Activated naive CD4-positive, alpha-beta T cell treated with anti-CD3 and anti-CD28 coated beads for 36 hours (primary cell): Measurements from ENCODE around the gene KCTD16. TPM values are rescaled to one million over a fixed set of nuclear protein-coding genes. Genes with fewer than 3 reads are reported as not detected.

Experiments
- CTCF ChIA-PET: fragments of 350-600 bp; sonication (Branson Sonifier 250); formaldehyde crosslinking; loops from one replicate; lab custom pipeline; 2021; ENCODE audit warnings: antibody characterized with exemption; lab: Charles Lee
- DNase-seq: peaks from one replicate; pipeline ENCODE4 v3.0.0-alpha.2; 2020
- H3K27ac Mint-ChIP-seq: one replicate; pipeline ENCODE4 v1.8.0; 2021; ENCODE audit warnings: mild to moderate bottlenecking, mixed read lengths
- H3K27me3 Mint-ChIP-seq: one replicate; pipeline ENCODE4 v1.8.0; 2021; ENCODE audit warnings: low read depth, mixed read lengths
- H3K36me3 Mint-ChIP-seq: one replicate; pipeline ENCODE4 v1.8.0; 2021; ENCODE audit warnings: low read depth, mixed read lengths
- H3K4me1 Mint-ChIP-seq: one replicate; pipeline ENCODE4 v1.8.0; 2021; ENCODE audit warnings: low read depth, mixed read lengths
- H3K4me3 Mint-ChIP-seq: one replicate; pipeline ENCODE4 v1.8.0; 2021; ENCODE audit warnings: mild to moderate bottlenecking, moderate library complexity, mixed read lengths
- H3K9me3 Mint-ChIP-seq: one replicate; pipeline ENCODE4 v1.8.0; 2021; ENCODE audit warnings: mixed read lengths
- intact Hi-C: fragments of 100-400 bp; cut with micrococcal nuclease; formaldehyde crosslinking; loops from one replicate; pipeline ENCODE4 v1.15.1; 2023
- total RNA-seq, 2 experiments: library from RNA; stranded (reverse); gene quantifications; one replicate each; pipeline ENCODE4 v1.2.3, GENCODE V29; 2021

Gene KCTD16
- total RNA-seq, 2 experiments from 2014 or later: 0.27 to 0.29 TPM

DNA sequence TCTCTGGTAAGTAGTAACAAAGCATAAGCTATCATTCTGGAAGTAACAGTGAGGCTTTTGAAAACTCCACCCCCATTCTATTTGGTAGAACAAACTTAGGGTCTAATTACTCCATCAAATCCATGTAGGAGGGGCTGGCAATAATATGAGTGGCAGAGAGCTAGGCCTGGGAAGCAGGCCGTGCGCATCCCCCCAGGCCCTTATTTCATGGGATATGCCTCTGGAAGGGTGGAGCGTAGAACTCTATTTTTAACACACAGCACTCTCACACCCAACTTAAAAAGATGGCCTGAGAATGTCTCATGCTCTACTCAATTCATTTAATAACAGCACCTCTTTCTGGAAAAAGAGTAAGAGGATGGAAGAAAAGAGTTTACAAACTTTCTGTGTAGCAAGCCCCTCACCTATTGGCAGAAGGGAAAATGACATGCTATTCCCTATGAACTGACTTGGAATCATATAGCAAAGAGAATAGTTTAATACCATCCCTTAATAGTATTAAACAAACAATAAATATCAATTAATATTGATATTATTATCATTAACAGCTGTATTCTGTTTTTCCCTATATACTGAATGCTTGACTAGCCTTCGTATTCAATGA lies 233.2 kb downstream of the KCTD16 start:
- Mint-ChIP-seq H3K36me3 (no peaks in the 10 kb centered on the region), H3K27me3 (no peaks in the 10 kb centered on the region), H3K4me1 (no peaks in the 10 kb centered on the region), H3K4me3 (no peak overlapping the region), H3K9me3 (peaks cover 4% of the 10 kb centered on the region), H3K27ac (no peak overlapping the region)
- CTCF ChIA-PET: no interaction called here
- no peak for DNase-seq
- intact Hi-C loops: no loop called here

DNA sequence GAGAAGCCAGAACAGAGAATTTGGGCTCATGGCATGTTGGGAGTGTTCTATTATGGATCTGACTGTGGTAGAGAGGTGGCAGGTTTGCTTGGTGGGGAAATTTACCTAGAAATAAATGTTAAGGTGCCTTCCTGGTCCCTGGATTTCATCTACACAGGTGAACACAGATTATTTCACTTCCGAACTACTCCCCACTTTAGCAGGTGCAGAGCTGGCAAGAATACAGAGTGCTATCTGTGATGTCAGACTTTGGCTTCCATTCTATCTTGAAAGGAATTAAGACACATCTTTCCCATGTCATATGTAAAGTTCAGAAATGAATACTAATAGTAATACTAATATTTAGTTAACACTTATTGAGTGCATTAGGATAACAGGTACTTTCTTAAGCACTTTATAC lies 234.0 kb downstream of the KCTD16 start:
- DNase-seq: no peak
- no peaks in the 10 kb centered on the region for H3K36me3 Mint-ChIP-seq
- H3K4me1 Mint-ChIP-seq: no peaks in the 10 kb centered on the region
- H3K27ac Mint-ChIP-seq: no peak overlapping the region
- intact Hi-C loops: no loop called here
- CTCF ChIA-PET: no interaction called here
- no peak overlapping the region for H3K4me3 Mint-ChIP-seq
- peaks cover 4% of the 10 kb centered on the region for H3K9me3 Mint-ChIP-seq
- no peaks in the 10 kb centered on the region for H3K27me3 Mint-ChIP-seq

DNA sequence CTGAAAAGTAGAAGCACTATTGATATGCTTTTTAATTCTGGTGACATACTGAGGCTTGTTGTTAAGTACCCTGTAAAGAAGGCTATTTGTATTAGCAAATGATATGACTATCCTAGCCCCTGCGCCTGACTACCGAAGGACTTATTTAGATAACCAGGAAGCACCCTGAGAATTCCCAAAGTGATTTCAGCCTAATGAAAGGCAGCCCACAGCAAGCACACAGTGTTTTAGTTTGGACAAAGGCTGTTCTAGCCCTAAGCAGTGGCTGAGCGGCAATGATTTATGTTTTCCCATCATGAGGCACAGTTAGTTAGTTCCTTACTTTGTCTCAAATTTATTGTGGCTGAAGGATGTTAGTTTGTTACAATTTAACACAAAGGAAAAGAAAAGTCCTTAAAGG lies 235.3 kb downstream of the KCTD16 start:
- Mint-ChIP-seq H3K27me3 (no peaks in the 10 kb centered on the region), H3K9me3 (peaks cover 4% of the 10 kb centered on the region), H3K36me3 (no peaks in the 10 kb centered on the region), H3K4me3 (no peak overlapping the region), H3K27ac (no peak overlapping the region), H3K4me1 (no peaks in the 10 kb centered on the region)
- no peak for DNase-seq
- intact Hi-C loops: no loop called here
- CTCF ChIA-PET: no interaction called here

DNA sequence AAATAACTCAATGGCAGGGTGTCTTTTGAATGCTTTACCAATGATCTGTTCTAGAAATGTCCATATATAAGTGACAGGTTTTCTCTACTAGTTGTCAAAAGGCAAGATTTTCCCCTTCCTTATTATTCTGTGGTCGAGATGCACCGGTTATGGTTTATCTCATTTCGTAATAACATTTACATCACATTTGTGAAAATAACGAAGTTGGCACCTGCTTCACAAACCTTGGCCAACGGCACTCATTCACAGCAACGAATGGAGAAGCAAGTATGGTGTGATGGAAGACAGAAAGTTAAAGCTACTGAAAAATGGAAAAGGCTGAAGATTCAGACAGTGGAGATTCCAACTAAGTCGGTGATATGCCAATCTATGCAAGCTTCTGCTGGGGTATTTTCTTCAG lies 235.8 kb downstream of the KCTD16 start:
- Mint-ChIP-seq H3K4me1 (no peaks in the 10 kb centered on the region), H3K27ac (no peak overlapping the region), H3K27me3 (no peaks in the 10 kb centered on the region), H3K36me3 (no peaks in the 10 kb centered on the region), H3K4me3 (no peak overlapping the region), H3K9me3 (peaks cover 4% of the 10 kb centered on the region)
- CTCF ChIA-PET: no interaction called here
- no peak for DNase-seq
- intact Hi-C loops: no loop called here

DNA sequence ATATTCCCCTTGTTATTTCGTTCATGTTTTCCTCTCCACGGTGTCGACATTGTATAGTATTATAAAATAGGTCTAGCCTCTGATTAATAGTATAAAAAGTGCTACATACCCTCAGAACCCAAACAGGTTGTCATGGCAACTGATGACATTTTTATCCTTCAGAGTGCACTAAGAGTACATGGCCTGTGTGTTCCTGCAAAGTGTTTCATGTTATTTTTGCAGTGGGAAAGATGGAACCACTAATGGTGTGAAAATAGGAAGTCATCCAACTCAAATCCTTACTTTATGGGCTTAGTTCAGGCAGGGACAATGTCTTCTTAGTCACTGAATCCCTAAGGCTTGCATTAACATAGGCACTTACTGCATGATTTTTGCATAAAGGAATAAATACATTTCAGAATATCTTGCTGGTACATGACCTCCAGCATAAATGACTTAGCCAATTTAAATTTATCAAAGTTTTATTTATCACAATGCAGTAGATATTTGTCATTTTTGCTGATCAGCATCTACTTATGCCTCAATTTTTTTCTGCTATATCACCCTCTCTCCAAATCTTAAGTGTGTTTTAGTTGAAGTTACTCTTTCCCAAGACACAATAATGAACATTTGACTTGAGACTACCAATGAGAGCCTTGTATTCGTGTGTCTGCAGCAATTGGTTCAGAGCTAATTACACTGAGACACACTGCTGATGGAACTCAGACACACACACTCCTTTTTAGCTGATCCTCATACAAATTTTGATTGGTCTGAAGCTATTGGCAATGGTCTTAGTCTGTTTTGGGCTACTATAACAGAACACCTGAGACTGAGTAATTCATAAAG lies 243.7 kb downstream of the KCTD16 start:
- H3K9me3 Mint-ChIP-seq: peaks cover 22% of the 10 kb centered on the region
- DNase-seq: no peak
- no peaks in the 10 kb centered on the region for H3K27me3 Mint-ChIP-seq
- H3K36me3 Mint-ChIP-seq: no peaks in the 10 kb centered on the region
- no peak overlapping the region for H3K4me3 Mint-ChIP-seq
- H3K4me1 Mint-ChIP-seq: no peaks in the 10 kb centered on the region
- CTCF ChIA-PET: no interaction called here
- intact Hi-C loops: no loop called here
- no peak overlapping the region for H3K27ac Mint-ChIP-seq

DNA sequence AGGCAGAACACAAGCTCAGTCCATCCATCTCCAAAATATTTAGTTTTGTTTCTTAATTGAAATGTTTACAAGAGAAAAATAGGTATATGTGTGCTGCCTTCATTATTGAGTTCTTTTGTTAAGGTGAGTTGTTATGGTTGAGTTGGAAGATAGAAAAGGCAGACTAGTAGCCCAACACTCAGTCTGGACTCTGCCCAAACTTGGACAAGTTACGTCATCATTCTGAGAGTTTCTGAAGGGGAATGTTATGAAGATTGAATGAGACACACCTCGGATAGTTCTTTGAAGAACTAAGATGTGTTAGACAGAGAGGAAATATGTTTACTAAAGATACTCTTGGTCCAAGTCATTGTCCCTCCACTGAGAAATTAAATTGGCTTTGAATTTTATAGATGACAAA lies 245.5 kb downstream of the KCTD16 start:
- intact Hi-C loops: no loop called here
- Mint-ChIP-seq H3K27me3 (no peaks in the 10 kb centered on the region), H3K4me1 (no peaks in the 10 kb centered on the region), H3K4me3 (no peak overlapping the region), H3K27ac (no peak overlapping the region), H3K9me3 (peaks cover 24% of the 10 kb centered on the region), H3K36me3 (no peaks in the 10 kb centered on the region)
- no peak for DNase-seq
- CTCF ChIA-PET: no interaction called here

DNA sequence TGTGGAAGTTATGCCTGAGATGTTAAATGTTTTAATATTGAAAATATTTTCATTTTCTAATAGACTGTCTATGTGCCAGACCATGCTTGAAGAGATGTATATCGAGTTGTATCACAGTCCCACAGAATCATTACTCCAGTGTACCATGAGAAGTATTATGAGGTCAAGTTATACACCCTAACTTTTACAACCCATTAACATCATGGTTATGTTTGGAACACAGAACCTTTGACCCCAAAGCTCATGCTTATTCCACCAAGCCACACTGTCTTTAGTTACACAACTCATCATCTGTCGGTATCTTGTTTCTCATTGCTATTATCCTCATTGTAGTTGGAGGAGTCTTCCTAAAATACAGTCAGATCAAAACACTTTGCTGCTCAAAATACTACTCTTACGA lies 248.0 kb downstream of the KCTD16 start:
- no peaks in the 10 kb centered on the region for H3K4me1 Mint-ChIP-seq
- H3K27ac Mint-ChIP-seq: no peak overlapping the region
- CTCF ChIA-PET: no interaction called here
- peaks cover 21% of the 10 kb centered on the region for H3K9me3 Mint-ChIP-seq
- DNase-seq: no peak
- H3K4me3 Mint-ChIP-seq: no peak overlapping the region
- intact Hi-C loops: no loop called here
- H3K27me3 Mint-ChIP-seq: no peaks in the 10 kb centered on the region
- no peaks in the 10 kb centered on the region for H3K36me3 Mint-ChIP-seq

DNA sequence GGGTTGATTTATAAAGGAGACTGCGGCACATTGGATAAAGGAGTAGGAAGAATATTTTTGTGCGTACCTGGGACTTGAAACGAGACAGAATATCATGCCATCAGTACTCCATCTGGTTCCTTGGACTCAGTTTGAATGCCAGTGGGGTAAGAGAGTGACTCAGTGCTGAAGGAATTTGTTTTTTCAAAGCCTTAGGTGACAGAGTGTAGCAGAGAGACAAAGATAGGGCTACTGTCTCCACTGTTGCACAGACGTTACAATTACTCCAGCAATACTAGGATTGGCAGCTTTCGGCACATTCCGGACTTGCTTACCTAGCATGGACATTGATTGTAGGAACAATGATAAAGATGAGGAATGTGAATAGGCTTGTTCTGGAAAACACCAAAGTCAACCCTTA lies 250.7 kb downstream of the KCTD16 start:
- Mint-ChIP-seq H3K4me3 (no peak overlapping the region), H3K9me3 (peaks cover 15% of the 10 kb centered on the region), H3K4me1 (no peaks in the 10 kb centered on the region), H3K27ac (no peak overlapping the region), H3K27me3 (no peaks in the 10 kb centered on the region), H3K36me3 (no peaks in the 10 kb centered on the region)
- no peak for DNase-seq
- CTCF ChIA-PET: no interaction called here
- intact Hi-C loops: no loop called here

DNA sequence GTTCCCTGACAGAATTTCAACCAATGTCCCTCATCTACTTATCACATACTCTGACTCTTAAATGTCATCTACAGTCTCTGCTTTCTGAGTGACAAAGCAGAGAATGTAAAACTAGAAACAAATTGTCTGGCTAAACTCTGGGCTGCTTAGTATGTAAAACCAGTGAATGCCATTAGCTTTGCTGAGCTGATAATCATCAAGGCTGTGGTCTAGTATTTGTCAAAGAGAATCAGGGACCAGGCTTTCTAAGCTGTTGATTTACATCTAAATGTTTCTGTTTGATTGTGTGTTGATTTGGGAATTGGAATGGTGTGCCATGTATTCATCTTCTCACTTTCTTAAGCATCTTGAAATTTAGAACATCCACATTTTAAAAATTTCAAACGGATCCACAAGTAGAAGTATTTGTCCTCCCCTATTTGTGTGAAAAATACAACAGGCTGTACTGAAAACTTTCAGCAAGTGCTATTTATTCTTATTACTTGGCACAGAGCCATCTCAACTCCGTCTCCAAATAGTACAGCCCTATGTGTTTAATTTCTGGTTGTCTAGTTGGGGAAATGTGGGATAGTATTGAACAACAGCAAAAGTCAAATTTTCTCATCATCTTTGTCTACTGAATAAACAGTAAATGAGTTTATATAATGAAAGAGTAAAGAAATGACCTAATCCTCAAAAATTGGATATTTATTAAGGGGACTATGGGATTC lies 251.5 kb downstream of the KCTD16 start:
- no peak overlapping the region for H3K27ac Mint-ChIP-seq
- DNase-seq: no peak
- no peaks in the 10 kb centered on the region for H3K4me1 Mint-ChIP-seq
- H3K4me3 Mint-ChIP-seq: no peak overlapping the region
- H3K36me3 Mint-ChIP-seq: no peaks in the 10 kb centered on the region
- no peaks in the 10 kb centered on the region for H3K27me3 Mint-ChIP-seq
- intact Hi-C loops: no loop called here
- H3K9me3 Mint-ChIP-seq: peaks cover 12% of the 10 kb centered on the region
- CTCF ChIA-PET: no interaction called here

DNA sequence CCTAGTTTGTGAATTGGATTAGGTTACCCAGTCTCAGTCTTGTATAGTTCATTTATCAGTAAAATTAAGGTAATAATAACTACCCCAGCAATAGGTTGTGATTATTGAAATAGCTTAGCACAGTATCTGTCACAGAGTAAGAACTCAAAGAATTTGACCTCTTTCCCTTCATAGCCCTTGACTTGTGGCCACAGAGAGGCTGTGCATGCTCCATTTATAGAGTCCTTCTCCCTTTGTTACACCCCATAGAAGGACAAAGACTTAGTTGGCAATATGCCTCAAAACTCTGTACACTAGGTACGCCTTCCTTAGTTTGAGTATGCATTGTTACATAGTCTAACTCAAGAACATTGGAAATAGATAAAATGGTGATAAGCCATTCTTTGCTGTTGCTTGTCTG lies 257.2 kb downstream of the KCTD16 start:
- no peak for DNase-seq
- intact Hi-C loops: no loop called here
- Mint-ChIP-seq H3K36me3 (no peaks in the 10 kb centered on the region), H3K4me3 (no peak overlapping the region), H3K27me3 (no peaks in the 10 kb centered on the region), H3K4me1 (no peaks in the 10 kb centered on the region), H3K27ac (no peak overlapping the region), H3K9me3 (peaks cover 5% of the 10 kb centered on the region)
- CTCF ChIA-PET: no interaction called here

DNA sequence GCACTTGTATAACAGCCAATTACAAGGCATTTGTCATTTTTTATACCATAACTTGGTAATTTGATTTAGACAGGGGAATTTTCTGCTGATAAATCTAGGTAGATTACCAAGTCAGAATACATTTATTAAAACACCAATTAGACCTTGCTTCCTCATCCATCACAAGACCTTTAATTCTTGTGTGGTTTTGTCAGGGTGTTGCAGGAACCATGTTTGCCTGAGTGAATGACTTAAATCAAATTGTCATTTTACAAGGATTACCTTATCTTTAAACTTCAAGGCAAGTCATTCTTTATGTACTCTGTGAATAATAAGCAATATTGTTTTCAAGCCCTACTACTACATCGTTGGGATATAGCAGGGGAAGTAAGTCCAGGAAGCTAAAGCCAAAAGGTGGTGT lies 257.7 kb downstream of the KCTD16 start:
- Mint-ChIP-seq H3K4me1 (no peaks in the 10 kb centered on the region), H3K9me3 (peaks cover 5% of the 10 kb centered on the region)

DNA sequence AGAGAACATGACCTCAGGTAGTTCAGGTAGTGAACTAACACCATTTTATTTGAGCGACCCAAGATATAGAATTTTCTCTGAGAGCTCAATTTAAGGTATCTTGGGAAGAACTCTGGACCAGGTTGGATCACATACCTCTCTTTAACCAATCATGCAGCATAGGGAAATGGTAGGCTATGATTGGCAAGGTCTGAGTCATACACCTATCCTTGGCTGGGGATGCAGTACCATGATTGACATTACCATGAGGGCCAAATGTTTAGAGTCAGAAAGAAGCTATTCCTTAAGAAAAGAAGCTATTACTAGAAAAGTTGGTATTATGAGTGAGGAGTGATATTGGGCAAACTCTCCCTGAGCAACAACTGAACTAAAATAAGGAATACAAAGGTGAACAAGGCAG lies 258.7 kb downstream of the KCTD16 start:
- CTCF ChIA-PET: no interaction called here
- intact Hi-C loops: no loop called here
- no peak for DNase-seq
- Mint-ChIP-seq H3K9me3 (peaks cover 4% of the 10 kb centered on the region), H3K27ac (no peak overlapping the region), H3K4me3 (no peak overlapping the region), H3K4me1 (no peaks in the 10 kb centered on the region), H3K27me3 (no peaks in the 10 kb centered on the region), H3K36me3 (no peaks in the 10 kb centered on the region)

More for the DNA sequence above, 257.7 kb downstream of the KCTD16 start:
- Mint-ChIP-seq H3K27me3 (no peaks in the 10 kb centered on the region), H3K27ac (no peak overlapping the region), H3K4me3 (no peak overlapping the region), H3K36me3 (no peaks in the 10 kb centered on the region)
- intact Hi-C loops: no loop called here
- DNase-seq: no peak
- CTCF ChIA-PET: no interaction called here

DNA sequence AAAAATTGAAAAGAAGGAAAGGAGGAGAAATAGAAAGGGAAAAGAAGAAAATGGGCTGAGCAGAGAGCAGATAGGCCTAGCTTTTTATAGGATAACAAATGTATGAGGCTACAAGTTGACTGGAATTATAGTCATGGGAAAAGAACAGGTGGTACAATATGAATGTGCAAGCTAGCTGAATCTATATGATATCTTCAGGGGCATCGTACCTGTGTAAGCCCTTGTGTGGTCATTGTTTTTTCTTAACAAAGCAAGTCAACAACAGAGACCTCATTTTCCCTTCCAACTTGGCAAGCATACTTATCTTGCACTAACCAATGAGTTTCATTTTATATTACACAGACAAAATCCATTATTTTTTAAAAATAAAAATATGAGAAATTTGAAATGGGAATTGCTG lies 259.2 kb downstream of the KCTD16 start:
- Mint-ChIP-seq H3K27me3 (no peaks in the 10 kb centered on the region), H3K27ac (no peak overlapping the region), H3K9me3 (peaks cover 5% of the 10 kb centered on the region), H3K4me3 (no peak overlapping the region), H3K36me3 (no peaks in the 10 kb centered on the region), H3K4me1 (no peaks in the 10 kb centered on the region)
- intact Hi-C loops: no loop called here
- DNase-seq: no peak
- CTCF ChIA-PET: no interaction called here
